ENCODE measurements around the gene TVP23C. TPM values are rescaled to one million over a fixed set of nuclear protein-coding genes. Genes with fewer than 3 reads are reported as not detected.

Gene TVP23C
- total and polyA plus RNA-seq, 10 donors: 1.5 to 60.5 (median 22.9) TPM

- DNase-seq: no peak
- no peak overlapping the region for H3K4me3 ChIP-seq
- no peaks in the 10 kb centered on the region for H3K9me3 ChIP-seq
- no peak for TF ChIP-seq CTCF (IDR thresholded peaks at IDR 0.05 in 8 of 11, conservative IDR thresholded peaks at IDR 0.05 in 3 of 11)
- TF ChIP-seq POLR2AphosphoS5 (IDR thresholded peaks at IDR 0.05): no peak
- TF ChIP-seq POLR2A (IDR thresholded peaks at IDR 0.05): no peak
- no peaks in the 10 kb centered on the region for H3K27me3 ChIP-seq (replicated peaks in 1 of 7)
- H3K4me1 ChIP-seq: peaks cover 0 to 13% (median 6%) of the 10 kb centered on the region in 6 donors
- 71 to 77% (median 72%) methylated on average over 5 of the region's 5 CpGs for WGBS, 5 donors
- peaks cover 0 to 19% (median 3%) of the 10 kb centered on the region in 6 donors for H3K36me3 ChIP-seq
- no peak overlapping the region for H3K27ac ChIP-seq
- intact Hi-C loops (cut with DNase I; ENCODE audit: low total_unique reads): no loop called here
Observed at GRCh38 chr17:15478845-15479244, 84.4 kb downstream of the TVP23C start.

GRCh38 chr17:15475631-15476354 lies 87.5 kb downstream of the TVP23C start:
- no peak for DNase-seq
- H3K9me3 ChIP-seq: no peaks in the 10 kb centered on the region
- H3K27me3 ChIP-seq (replicated peaks in 1 of 7): no peaks in the 10 kb centered on the region
- intact Hi-C loops (cut with DNase I; ENCODE audit: low total_unique reads): no loop called here
- H3K4me1 ChIP-seq: peaks cover 0 to 13% (median 6%) of the 10 kb centered on the region in 6 donors
- H3K4me3 ChIP-seq: no peak overlapping the region
- no peak for TF ChIP-seq POLR2AphosphoS5 (IDR thresholded peaks at IDR 0.05)
- TF ChIP-seq CTCF (IDR thresholded peaks at IDR 0.05 in 8 of 11, conservative IDR thresholded peaks at IDR 0.05 in 3 of 11): no peak
- TF ChIP-seq POLR2A (IDR thresholded peaks at IDR 0.05): no peak
- 86 to 98% (median 94%) methylated on average over 8 of the region's 8 CpGs for WGBS, 5 donors
- peaks cover 0 to 7% (median 0%) of the 10 kb centered on the region in 6 donors for H3K36me3 ChIP-seq
- no peak overlapping the region for H3K27ac ChIP-seq

DNA sequence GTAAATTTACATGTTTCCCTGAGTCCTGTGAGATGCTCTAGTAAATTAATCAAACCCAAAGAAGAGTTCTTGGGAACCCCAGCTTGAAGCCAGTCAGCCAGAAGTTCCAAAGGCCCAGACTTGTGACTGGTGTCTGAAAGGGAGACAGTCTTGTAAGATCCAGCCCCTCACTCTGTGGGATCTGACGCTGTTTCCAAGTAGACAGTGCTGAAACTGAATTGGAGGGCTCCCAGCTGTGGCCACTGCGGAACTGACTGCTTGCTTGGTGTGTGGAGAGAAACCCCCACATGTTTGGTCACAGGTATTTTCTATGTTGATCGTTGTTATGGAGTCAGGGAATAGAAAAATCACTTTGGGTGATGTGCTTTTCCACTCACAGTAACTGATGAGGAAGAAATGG lies 90.4 kb downstream of the TVP23C start:
- TF ChIP-seq CTCF (IDR thresholded peaks at IDR 0.05 in 8 of 11, conservative IDR thresholded peaks at IDR 0.05 in 3 of 11) (no peak), POLR2AphosphoS5 (IDR thresholded peaks at IDR 0.05) (no peak), POLR2A (IDR thresholded peaks at IDR 0.05) (no peak)
- Histone ChIP-seq H3K36me3 (peaks cover 0 to 7% (median 0%) of the 10 kb centered on the region in 6 donors), H3K27me3 (replicated peaks in 1 of 7) (no peaks in the 10 kb centered on the region), H3K4me3 (no peak overlapping the region), H3K4me1 (no peaks in the 10 kb centered on the region), H3K27ac (no peak overlapping the region), H3K9me3 (no peaks in the 10 kb centered on the region)
- 58 to 98% (median 94%) methylated on average over 3 of the region's 3 CpGs for WGBS, 5 donors
- no peak for DNase-seq
- intact Hi-C loops (cut with DNase I; ENCODE audit: low total_unique reads): no loop called here

GRCh38 chr17:15470536-15470935 lies 92.7 kb downstream of the TVP23C start:
- no peak for TF ChIP-seq CTCF (IDR thresholded peaks at IDR 0.05 in 8 of 11, conservative IDR thresholded peaks at IDR 0.05 in 3 of 11)
- Histone ChIP-seq H3K36me3 (peaks cover 0 to 7% (median 0%) of the 10 kb centered on the region in 6 donors), H3K9me3 (no peaks in the 10 kb centered on the region), H3K27me3 (replicated peaks in 1 of 7) (no peaks in the 10 kb centered on the region), H3K4me1 (no peaks in the 10 kb centered on the region), H3K27ac (no peak overlapping the region), H3K4me3 (no peak overlapping the region)
- WGBS, 5 donors: 62 to 71% (median 66%) methylated on average over 7 of the region's 7 CpGs
- intact Hi-C loops (cut with DNase I; ENCODE audit: low total_unique reads): no loop called here
- DNase-seq: no peak

Measured in spleen (tissue), 11 donors.